Kidney epithelial cell (primary cell): ENCODE data around the gene URI1. TPM values are rescaled to one million over a fixed set of nuclear protein-coding genes. Genes with fewer than 3 reads are reported as not detected.

ENCODE experiments used
- DNase-seq: peaks from one replicate; pipeline ENCODE4 v3.0.0-alpha.2; 2010; ENCODE audit warnings: low read depth
- H3K27me3 ChIP-seq: 2 replicates; pipeline ENCODE4 v1.6.0; 2011; ENCODE audit warnings: low read length; ENCODE audit not compliant: control insufficient read depth, insufficient read depth
- H3K36me3 ChIP-seq: 2 replicates; pipeline ENCODE4 v1.5.1; 2011; ENCODE audit warnings: low read length; ENCODE audit not compliant: control insufficient read depth, insufficient read depth
- H3K4me3 ChIP-seq: 2 replicates; pipeline ENCODE4 v1.5.1; 2011; ENCODE audit warnings: low read depth, mild to moderate bottlenecking, control low read depth, low read length
- CTCF ChIP-seq: IDR thresholded peaks from 2 replicates; pipeline ENCODE4 v1.5.1; 2011; ENCODE audit warnings: mild to moderate bottlenecking, moderate library complexity, low read length, control low read depth, inconsistent platforms; ENCODE audit not compliant: insufficient read depth, poor library complexity, severe bottlenecking
- total RNA-seq: library from RNA; depleted of rRNA; stranded (reverse); fragments of >200 nt; gene quantifications from 2 replicates; pipeline ENCODE4 v1.2.3, GENCODE V29; 2015

Gene URI1
- total RNA-seq, 1 donor from 2014 or later: 52.0 TPM

- H3K4me3 ChIP-seq: peak overlapping the region; percentile 94
- no peaks in the 10 kb centered on the region for H3K27me3 ChIP-seq
- no peaks in the 10 kb centered on the region for H3K36me3 ChIP-seq
- no peak for DNase-seq
- no peak for TF ChIP-seq CTCF
Observed at GRCh38 chr19:29942404-29943261, 594 bp downstream of the URI1 start.

GRCh38 chr19:29943615-29944014 lies 1.6 kb downstream of the URI1 start:
- Histone ChIP-seq H3K36me3 (no peaks in the 10 kb centered on the region), H3K4me3 (peak overlapping the region; percentile 1), H3K27me3 (no peaks in the 10 kb centered on the region)
- no peak for TF ChIP-seq CTCF
- no peak for DNase-seq

GRCh38 chr19:29944390-29945012 lies 2.5 kb downstream of the URI1 start:
- Histone ChIP-seq H3K27me3 (no peaks in the 10 kb centered on the region), H3K4me3 (no peak overlapping the region), H3K36me3 (no peaks in the 10 kb centered on the region)
- DNase-seq: no peak
- no peak for TF ChIP-seq CTCF

- DNase-seq: no peak
- H3K36me3 ChIP-seq: no peaks in the 10 kb centered on the region
- H3K4me3 ChIP-seq: no peak overlapping the region
- TF ChIP-seq CTCF: no peak
- no peaks in the 10 kb centered on the region for H3K27me3 ChIP-seq
Observed at GRCh38 chr19:29945017-29945416, 3.0 kb downstream of the URI1 start.

- Histone ChIP-seq H3K36me3 (no peaks in the 10 kb centered on the region), H3K4me3 (no peak overlapping the region), H3K27me3 (no peaks in the 10 kb centered on the region)
- no peak for DNase-seq
- TF ChIP-seq CTCF: no peak
Observed at GRCh38 chr19:29945433-29945832, 3.4 kb downstream of the URI1 start.
